Astrocyte (in vitro differentiated cells and primary cell): ENCODE results near the gene GREM2.

Experiments
- EZH2 ChIP-seq: IDR thresholded peaks from 2 replicates; pipeline ENCODE4 v1.6.1; 2012; ENCODE audit warnings: mild to moderate bottlenecking, low read length, inconsistent platforms; ENCODE audit not compliant: insufficient read depth
- TF ChIP-seq, protein P1 (sequence below): IDR thresholded peaks from 2 replicates; pipeline ENCODE4 v1.5.1; 2011; ENCODE audit warnings: low read depth, mild to moderate bottlenecking, inconsistent platforms, low read length, moderate library complexity; ENCODE audit not compliant: insufficient read depth

DNA sequence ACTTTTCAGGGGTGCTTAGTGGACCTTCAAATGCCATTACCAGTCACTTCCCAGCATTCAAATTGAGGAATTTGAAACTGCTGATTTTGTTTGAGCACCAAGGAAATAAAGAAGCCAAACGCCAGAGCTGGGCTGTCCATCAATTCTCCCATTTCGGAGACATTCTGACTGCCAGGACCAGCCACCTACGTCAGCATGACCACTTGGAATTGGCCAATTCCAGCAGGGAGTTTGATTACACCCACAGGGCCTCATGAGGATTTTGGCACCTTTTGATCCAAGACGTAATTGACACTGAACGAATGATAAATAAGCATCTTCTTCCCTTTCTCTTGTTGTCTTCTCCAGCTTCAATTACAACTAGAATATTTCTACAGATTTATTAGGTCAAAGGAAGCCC lies 40.2 kb downstream of the GREM2 start:
- no peak for TF ChIP-seq EZH2
- TF ChIP-seq, protein P1, sequence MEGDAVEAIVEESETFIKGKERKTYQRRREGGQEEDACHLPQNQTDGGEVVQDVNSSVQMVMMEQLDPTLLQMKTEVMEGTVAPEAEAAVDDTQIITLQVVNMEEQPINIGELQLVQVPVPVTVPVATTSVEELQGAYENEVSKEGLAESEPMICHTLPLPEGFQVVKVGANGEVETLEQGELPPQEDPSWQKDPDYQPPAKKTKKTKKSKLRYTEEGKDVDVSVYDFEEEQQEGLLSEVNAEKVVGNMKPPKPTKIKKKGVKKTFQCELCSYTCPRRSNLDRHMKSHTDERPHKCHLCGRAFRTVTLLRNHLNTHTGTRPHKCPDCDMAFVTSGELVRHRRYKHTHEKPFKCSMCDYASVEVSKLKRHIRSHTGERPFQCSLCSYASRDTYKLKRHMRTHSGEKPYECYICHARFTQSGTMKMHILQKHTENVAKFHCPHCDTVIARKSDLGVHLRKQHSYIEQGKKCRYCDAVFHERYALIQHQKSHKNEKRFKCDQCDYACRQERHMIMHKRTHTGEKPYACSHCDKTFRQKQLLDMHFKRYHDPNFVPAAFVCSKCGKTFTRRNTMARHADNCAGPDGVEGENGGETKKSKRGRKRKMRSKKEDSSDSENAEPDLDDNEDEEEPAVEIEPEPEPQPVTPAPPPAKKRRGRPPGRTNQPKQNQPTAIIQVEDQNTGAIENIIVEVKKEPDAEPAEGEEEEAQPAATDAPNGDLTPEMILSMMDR: no peak
